CD4-positive, alpha-beta T cell treated with Interleukin-4 for 1 hour (primary cell): Measurements from ENCODE around the gene SGSM2.
A peak's percentile ranks its signal among the peaks of the same experiment; 100 is the strongest.

ENCODE experiments used
- DNase-seq, 2 donors: peaks; one replicate each; pipeline ENCODE4 v3.0.0-alpha.2; 2020 to 2022

SGSM2 gene

DNA sequence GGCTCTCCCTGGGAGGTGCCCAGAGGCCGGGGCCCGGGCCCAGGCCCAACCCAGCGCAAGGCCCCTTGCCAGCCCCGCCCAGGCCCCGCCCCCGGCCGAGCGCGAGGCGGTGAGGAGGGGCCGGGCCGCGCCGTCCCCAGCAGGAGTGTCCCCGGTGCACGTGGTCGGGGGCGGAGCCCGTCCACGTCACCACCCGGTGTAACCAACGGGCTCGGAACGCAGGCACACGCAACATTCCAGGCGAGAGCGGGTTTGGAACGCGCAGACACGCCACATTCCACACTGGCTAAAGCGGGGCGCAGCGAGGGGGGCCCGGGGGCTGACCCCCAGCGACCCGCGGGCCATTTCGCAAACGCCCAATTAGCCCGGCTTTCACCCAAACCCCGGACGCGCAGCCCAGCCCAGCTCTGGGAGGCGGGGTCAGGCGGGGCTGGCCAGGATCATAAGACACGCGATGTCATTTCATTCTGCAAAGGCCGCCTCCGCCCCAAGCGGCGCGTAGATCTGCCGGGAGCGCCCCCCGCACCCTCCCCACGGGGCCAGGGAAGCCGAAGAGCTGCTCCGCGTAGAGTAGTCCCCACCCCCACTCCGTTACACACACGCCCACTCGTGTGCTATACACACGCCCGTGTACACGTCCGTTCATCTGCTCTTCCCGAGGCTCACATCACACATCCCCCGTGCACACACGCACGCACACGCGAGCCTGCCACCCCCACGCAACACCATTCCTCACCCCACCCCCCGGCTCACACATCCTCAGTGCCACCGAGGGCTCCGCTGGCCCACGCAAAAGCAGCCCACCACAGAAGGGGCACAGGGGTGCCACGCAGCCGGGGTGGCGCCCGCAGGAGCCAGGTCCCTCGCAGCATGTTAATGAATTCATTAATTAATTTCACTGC lies 62.5 kb downstream of the SGSM2 start:
- DNase-seq: peak; percentile 94

GRCh38 chr17:2400474-2400866 lies 63.2 kb downstream of the SGSM2 start:
- peak; percentile 46 to 49 for DNase-seq

DNA sequence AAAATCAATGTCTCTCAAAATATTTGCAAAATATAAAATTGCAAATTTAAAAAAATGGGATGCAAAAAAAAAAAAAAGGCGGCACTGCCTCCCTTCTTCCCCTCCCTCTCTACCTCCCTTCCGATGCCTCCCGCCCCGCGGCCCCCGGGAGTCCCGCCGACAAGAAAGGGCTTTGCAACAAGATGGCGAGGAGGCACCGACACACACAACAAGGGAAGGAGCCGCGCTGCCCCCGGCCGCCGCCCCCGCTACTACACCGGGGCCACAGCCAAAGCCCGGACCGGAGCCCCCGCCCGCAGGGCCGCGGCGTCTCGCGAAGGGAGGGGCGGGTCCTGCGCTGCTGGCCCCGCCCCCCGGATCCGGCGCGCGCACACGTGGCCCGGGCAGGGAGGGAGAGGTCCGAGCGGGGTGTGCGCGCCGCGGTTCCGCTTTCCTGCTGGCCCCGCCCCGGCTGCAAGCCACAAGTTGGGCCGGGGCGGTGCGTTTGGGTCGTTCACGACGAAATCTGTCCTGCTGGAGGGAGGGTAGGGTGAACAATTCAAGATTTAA lies 63.6 kb downstream of the SGSM2 start, which contains the start of gene MNT:
Gene MNT (minus strand): TSS at position 184 of the 549 bp plus-strand sequence. CDS start 348 bp downstream, outside the sequence.
- peak; percentile 96 for DNase-seq

GRCh38 chr17:2401426-2402221 lies 64.3 kb downstream of the SGSM2 start:
- DNase-seq: peak; percentile 99

GRCh38 chr17:2402544-2402943 lies 65.2 kb downstream of the SGSM2 start:
- DNase-seq: no peak

- no peak for DNase-seq
Observed at GRCh38 chr17:2403044-2403443, 65.7 kb downstream of the SGSM2 start.

GRCh38 chr17:2405247-2405926 lies 68.1 kb downstream of the SGSM2 start:
- no peak for DNase-seq

GRCh38 chr17:2406271-2406902 lies 69.1 kb downstream of the SGSM2 start:
- DNase-seq: no peak

- DNase-seq: no peak
Observed at GRCh38 chr17:2406903-2407790, 69.8 kb downstream of the SGSM2 start.

DNA sequence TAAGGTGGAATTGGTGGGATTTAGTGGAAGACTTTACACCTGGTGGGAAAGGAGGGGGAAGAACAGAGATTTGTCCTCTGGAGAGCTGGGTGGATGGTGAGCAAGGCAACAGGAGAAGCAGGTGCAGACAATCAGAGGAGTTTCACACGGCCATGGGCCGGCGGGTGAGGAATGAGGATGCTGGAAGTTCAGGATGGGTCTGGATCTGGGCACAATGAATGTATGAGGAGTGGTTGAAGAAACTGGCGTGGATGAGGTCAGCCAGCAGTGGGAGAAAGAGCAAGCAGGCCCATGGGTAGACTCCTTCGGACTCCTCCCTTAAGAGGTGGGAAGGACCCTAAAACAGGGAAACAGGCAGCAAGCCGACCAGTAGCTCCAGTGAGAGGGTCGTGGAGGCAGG lies 73.7 kb downstream of the SGSM2 start:
- no peak for DNase-seq

GRCh38 chr17:2412561-2413021 lies 75.3 kb downstream of the SGSM2 start:
- no peak for DNase-seq

DNA sequence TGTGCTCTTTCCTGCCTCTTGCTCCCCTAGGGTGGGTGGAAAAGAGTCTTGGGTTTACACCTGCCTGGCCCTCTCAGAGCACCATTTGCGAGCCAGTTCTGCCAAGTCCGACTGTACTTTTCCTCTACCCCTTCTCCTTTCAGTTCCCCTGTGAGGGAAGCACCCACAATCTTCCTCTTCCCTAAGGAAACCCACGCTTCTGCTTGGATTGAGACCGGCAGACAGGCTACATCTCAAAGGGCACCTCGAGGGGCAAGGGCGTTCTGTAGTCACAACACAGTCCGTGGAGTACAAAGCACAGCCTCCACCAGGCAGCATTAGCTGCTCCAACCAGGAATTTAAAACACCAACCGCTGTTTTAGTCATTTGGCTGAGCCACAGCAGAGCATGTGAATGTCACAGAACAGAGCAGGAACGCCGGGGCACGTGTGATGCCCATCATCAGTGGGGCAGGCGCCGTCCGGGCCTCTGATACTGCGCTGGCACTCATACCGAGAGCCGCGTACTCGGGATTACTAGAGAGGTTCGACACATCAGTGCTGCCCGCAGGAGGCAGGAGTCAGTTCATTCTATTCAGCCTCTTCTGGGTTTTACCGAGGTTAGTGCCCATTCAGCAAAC lies 77.3 kb downstream of the SGSM2 start:
- DNase-seq: no peak

GRCh38 chr17:2415081-2415480 lies 77.8 kb downstream of the SGSM2 start:
- no peak for DNase-seq

- DNase-seq: peak; percentile 87 to 88
Observed at GRCh38 chr17:2416010-2416734, 78.9 kb downstream of the SGSM2 start.

GRCh38 chr17:2418572-2418971 lies 81.3 kb downstream of the SGSM2 start:
- DNase-seq: no peak

- DNase-seq: no peak
Observed at GRCh38 chr17:2419486-2419885, 82.2 kb downstream of the SGSM2 start.

DNA sequence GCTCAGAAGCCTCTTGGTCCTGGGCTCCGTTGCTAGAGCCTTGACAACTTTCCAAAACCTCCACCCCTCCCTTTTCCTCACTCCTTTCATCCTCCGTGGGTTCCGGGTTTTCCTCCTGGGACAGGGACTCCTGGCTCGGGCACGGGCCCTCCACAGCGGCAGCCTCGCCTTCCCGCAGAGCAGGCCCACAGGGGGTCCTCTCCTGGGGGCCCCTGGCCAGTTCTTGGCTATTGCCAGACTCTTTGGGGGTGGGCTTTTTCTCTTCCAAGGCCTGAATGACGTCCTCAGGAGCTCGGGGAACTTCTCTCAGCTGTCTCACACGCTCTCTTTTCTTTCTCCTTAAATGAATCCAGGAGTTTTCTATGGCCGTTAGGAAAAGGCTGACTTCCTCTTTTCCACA lies 82.9 kb downstream of the SGSM2 start:
- DNase-seq: no peak

- DNase-seq: no peak
Observed at GRCh38 chr17:2421315-2422147, 84.2 kb downstream of the SGSM2 start.

DNA sequence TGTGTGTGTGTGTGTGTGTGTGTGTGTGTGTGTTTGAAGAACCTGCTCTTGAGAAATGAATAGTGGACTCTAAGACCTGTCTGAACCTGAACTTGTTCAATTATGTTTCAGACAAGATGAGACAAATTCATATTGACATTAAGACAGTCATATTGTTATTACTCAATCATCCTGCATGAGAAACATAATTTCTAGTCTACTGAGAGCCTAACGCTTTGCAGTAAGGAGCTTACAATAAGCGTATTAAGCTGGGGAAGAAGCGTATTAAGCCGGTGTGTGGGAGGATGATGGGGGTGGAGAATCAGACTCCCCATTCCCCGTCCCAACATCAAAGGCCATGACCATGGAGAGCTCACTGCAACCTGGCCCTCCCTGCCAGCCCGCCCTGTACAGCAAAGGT lies 86.0 kb downstream of the SGSM2 start:
- DNase-seq: no peak
